Left lung (tissue), 10 donors: ENCODE results near the gene MS4A15. TPM values are rescaled to one million over a fixed set of nuclear protein-coding genes. Genes with fewer than 3 reads are reported as not detected.

Experiments used
- ATAC-seq: fragments of 200-7000 bp; cut with Tn5 transposase; one replicate; pipeline ENCODE4 v1.9.1; 2020; ENCODE audit warnings: moderate library complexity
- DNase-seq, 4 donors: peaks; one replicate each; pipeline ENCODE4 v3.0.0-alpha.2; 2013 to 2020
- H3K27ac ChIP-seq, 2 donors: fragments of 200-600 bp; sonication (generic) in 1 of 2; one replicate each; pipeline versions ENCODE4 v1.5.0 to v1.8.0; 2020 to 2021
- H3K27me3 ChIP-seq, 2 donors: fragments of 200-600 bp; sonication (generic) in 1 of 2; one replicate each; pipeline versions ENCODE4 v1.5.0 to v1.8.0; 2020 to 2021
- H3K36me3 ChIP-seq, 2 donors: fragments of 200-600 bp; sonication (generic) in 1 of 2; one replicate each; pipeline versions ENCODE4 v1.5.0 to v1.8.0; 2020 to 2021
- H3K4me1 ChIP-seq, 2 donors: fragments of 200-600 bp; one replicate each; pipeline ENCODE4 v1.8.0; 2021
- H3K4me3 ChIP-seq, 2 donors: fragments of 200-600 bp; sonication (generic) in 1 of 2; one replicate each; pipeline versions ENCODE4 v1.5.0 to v1.8.0; 2020 to 2021; ENCODE audit warnings: mild to moderate bottlenecking in 1 of 2
- H3K9me3 ChIP-seq, 2 donors: fragments of 200-600 bp; sonication (generic) in 1 of 2; one replicate each; pipeline versions ENCODE4 v1.5.0 to v1.8.0; 2020 to 2021
- intact Hi-C, 2 donors: fragments of 100-400 bp; cut with DNase I; formaldehyde crosslinking; loops; one replicate each; pipeline versions ENCODE4 v1.11.2 to v1.14.2; 2022
- polyA plus RNA-seq, 6 donors: library from polyadenylated mRNA; unstranded; fragments of 120-200 nt; gene quantifications; one replicate each; pipeline ENCODE4 v1.2.1, GENCODE V29; 2013; ENCODE audit not compliant: insufficient read length in 6 of 6
- total RNA-seq, 2 donors: library from RNA; stranded (reverse); fragmentation: NEBNext Ultra II Directional; extraction: Animal tissue kit (Norgen Biotek cat#: 25700); gene quantifications; one replicate each; pipeline ENCODE4 v1.2.1, GENCODE V29; 2021
- TF ChIP-seq, protein P1 (sequence below), 2 donors: fragments of 200-600 bp; sonication (generic) in 1 of 2; IDR thresholded peaks; one replicate each; pipeline versions ENCODE4 v1.5.0 to v1.8.0; 2021; ENCODE audit warnings: antibody characterized with exemption in 2 of 2
- donor health status: DM: no; HTN: yes; CAD: no.
- donor health status: DM: no; HTN: no; CAD: no.

The MS4A15 gene
- total and polyA plus RNA-seq, 8 donors: 8.7 to 13.4 TPM; not detected in 6

DNA sequence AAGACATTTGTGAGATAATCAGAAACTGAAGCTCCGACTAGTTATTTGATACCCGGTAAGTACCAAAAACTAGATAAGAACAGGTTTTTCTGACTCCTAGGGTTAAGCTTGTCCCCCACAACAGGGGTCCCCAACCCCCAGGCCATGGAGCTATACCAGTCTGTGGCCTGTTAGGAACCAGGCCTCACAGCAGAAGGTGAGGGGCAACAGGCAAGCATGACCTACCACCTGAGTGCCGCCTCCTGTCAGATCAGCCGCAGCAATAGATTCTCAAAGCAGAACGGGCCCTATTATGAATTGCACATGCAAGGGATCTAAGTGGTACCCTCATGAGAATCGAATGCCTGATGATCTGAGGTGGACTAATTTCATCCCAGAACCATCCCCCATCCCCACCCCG lies 27.2 kb downstream of the MS4A15 start:
- ATAC-seq (no peak), DNase-seq (no peak)
- Histone ChIP-seq H3K9me3 (no peaks in the 10 kb centered on the region), H3K4me1 (no peaks in the 10 kb centered on the region), H3K4me3 (no peak overlapping the region), H3K27ac (no peak overlapping the region), H3K36me3 (no peaks in the 10 kb centered on the region), H3K27me3 (no peaks in the 10 kb centered on the region)
- TF ChIP-seq, protein P1, sequence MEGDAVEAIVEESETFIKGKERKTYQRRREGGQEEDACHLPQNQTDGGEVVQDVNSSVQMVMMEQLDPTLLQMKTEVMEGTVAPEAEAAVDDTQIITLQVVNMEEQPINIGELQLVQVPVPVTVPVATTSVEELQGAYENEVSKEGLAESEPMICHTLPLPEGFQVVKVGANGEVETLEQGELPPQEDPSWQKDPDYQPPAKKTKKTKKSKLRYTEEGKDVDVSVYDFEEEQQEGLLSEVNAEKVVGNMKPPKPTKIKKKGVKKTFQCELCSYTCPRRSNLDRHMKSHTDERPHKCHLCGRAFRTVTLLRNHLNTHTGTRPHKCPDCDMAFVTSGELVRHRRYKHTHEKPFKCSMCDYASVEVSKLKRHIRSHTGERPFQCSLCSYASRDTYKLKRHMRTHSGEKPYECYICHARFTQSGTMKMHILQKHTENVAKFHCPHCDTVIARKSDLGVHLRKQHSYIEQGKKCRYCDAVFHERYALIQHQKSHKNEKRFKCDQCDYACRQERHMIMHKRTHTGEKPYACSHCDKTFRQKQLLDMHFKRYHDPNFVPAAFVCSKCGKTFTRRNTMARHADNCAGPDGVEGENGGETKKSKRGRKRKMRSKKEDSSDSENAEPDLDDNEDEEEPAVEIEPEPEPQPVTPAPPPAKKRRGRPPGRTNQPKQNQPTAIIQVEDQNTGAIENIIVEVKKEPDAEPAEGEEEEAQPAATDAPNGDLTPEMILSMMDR (IDR thresholded peaks at IDR 0.05): no peak
- intact Hi-C loops: no loop called here

DNA sequence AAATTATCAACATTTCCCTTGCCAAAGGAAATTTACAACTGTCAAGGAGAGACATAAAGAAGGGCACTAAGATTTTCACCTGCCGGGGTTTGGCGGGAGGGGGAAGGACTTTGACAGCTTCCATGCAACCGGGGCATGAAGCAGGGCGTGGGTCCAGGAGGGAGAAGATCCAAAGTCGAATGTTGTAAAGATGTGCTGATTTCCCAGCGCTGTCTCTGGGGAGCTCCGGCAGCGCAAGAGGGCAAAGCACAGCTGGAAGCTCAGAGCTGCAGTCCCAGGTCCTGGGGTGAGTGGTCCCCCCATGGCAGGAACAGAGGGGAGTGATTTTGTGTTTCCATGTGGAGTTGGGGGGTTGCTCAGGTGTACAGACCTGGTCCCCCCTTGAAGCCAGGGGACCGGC lies 28.5 kb downstream of the MS4A15 start, which contains the start of gene MS4A10:
TSS of gene MS4A10 (plus strand) at position 198 of the 400 bp plus-strand sequence. CDS start 5,003 bp downstream, outside the sequence.
- H3K4me1 ChIP-seq: no peaks in the 10 kb centered on the region
- intact Hi-C loops: no loop called here
- H3K27me3 ChIP-seq: no peaks in the 10 kb centered on the region
- H3K27ac ChIP-seq: no peak within 1 kb of the TSS
- no peak within 1 kb of the TSS for H3K4me3 ChIP-seq
- no peaks in the 10 kb centered on the region for H3K36me3 ChIP-seq
- DNase-seq (peak in 1 of 4 donors; percentile 35), ATAC-seq (no peak)
- TF ChIP-seq, protein P1 (IDR thresholded peaks at IDR 0.05): no peak
- H3K9me3 ChIP-seq: no peaks in the 10 kb centered on the region

DNA sequence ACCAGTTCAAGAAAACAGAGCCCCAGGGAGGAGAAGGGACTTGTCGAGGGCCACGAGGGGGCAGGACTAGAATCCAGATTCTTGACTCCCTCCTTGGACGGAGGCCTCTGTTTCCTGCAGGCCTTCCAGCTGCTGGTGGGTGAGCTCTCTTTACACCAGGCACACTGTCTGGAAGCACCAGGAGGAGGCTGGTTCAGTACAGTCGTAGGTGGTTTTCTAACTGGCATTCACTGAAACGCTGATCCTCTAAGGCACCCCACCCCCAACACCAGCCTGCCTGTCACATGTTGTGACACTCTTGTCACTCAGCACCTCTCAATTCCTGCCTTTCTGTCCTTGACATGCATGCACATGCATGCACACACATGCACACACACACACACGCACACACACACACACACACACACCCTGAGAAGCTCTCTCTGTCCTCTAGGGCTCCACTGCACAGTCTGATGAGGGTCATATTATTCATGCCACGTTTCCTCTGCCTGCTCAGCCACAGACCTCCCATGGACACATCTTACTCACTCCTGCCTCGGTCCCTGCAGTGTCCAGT lies 29.2 kb downstream of the MS4A15 start:
- TF ChIP-seq, protein P1 (IDR thresholded peaks at IDR 0.05): no peak
- Histone ChIP-seq H3K27me3 (no peaks in the 10 kb centered on the region), H3K27ac (no peak overlapping the region), H3K4me1 (no peaks in the 10 kb centered on the region), H3K36me3 (no peaks in the 10 kb centered on the region), H3K4me3 (no peak overlapping the region), H3K9me3 (no peaks in the 10 kb centered on the region)
- no peak for ATAC-seq
- no peak for DNase-seq
- intact Hi-C loops: no loop called here

DNA sequence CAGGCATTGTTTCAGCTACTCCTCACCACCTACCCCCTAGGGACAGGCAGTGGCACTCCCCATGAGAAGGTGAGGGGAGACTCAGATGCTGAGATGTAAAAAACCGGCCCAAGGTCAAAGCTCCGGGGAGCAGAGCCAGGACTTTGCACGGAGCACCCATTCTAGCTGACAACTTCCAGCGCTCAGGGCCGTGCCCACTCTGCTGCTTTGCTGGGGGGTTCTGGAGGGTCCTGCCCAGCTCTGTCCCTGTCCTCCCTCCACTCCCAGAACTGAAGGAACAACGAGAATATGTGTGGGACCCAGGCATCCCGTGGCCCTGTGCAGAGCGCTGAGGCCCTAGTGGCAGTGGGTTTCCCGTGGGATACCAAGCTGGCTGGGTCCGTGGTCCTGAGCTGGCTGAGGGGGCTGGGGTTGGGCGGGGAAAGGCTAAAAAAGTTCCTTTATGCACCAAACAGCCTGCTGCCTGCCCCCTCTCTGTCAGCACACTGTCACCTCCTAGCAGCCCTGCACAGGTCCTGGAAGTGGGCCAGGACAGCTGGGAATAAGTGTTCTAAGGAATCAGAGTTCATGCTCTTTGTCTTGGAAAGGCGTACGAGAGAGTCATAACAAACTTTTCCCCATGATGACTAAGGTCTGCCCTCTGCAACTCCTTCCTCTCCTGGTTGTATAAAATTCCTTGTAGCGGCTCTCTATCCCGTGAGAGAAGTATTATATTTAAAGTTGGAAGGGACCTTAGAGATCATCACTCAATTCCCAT lies 30.3 kb downstream of the MS4A15 start:
- TF ChIP-seq, protein P1 (IDR thresholded peaks at IDR 0.05): no peak
- no peaks in the 10 kb centered on the region for H3K9me3 ChIP-seq
- intact Hi-C loops: no loop called here
- peaks cover 0 to 4% of the 10 kb centered on the region in 2 donors for H3K27me3 ChIP-seq
- no peaks in the 10 kb centered on the region for H3K36me3 ChIP-seq
- ATAC-seq (peak; percentile 52), DNase-seq (peak in 1 of 4 donors; percentile 43)
- no peaks in the 10 kb centered on the region for H3K4me1 ChIP-seq
- no peak overlapping the region for H3K27ac ChIP-seq
- H3K4me3 ChIP-seq: no peak overlapping the region

DNA sequence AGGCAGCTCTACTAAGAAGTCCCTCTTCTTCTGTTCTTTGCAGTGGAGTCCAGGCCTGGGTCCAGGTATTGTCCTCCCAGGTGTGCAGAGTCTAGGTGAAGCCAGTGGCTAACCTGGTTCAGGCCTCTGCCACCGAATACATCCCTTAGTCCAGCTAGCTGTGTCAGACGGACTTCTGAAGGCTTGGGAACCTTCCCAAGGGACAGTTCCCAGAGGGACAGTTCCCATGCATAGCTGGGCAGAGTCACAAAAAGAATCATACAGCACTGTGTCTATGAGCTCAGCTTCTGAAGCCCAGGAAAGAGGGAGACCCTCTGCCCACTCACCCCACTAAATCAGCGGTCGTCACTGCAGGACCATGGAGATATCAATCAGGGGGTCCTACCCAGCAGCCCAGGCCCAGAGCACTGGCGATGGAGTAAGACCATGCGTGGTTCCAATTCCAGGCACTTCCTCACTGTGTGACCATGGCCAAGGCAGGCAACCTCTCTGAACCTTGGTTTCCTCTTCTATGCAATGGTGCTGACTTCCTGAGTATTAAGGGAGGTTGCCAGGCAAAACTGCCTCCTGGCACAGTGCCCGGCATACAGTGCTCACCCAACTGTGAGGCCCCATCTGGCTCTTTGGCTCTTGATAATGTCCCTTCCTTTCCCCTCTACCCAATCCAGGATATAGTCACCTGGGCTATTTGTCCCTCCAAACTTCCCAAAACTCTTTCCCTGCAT lies 31.9 kb downstream of the MS4A15 start:
- ATAC-seq (no peak), DNase-seq (no peak)
- TF ChIP-seq, protein P1 (IDR thresholded peaks at IDR 0.05): no peak
- intact Hi-C loops: no loop called here
- peaks cover 0 to 4% of the 10 kb centered on the region in 2 donors for H3K27me3 ChIP-seq
- no peak overlapping the region for H3K27ac ChIP-seq
- H3K4me1 ChIP-seq: no peaks in the 10 kb centered on the region
- no peak overlapping the region for H3K4me3 ChIP-seq
- no peaks in the 10 kb centered on the region for H3K36me3 ChIP-seq
- H3K9me3 ChIP-seq: no peaks in the 10 kb centered on the region
